Type B pancreatic cell (in vitro differentiated cells): ENCODE results near the gene ATP2B2. TPM values are rescaled to one million over a fixed set of nuclear protein-coding genes. Genes with fewer than 3 reads are reported as not detected.

Source experiments
- DNase-seq: peaks from one replicate; pipeline ENCODE4 v3.0.0; 2021; ENCODE audit warnings: mixed read lengths; ENCODE audit not compliant: unreplicated experiment; ENCODE audit errors: extremely low spot score
- H3K27ac Mint-ChIP-seq: 2 replicates; pipeline ENCODE4 v1.8.0; 2021; ENCODE audit warnings: mild to moderate bottlenecking, mixed read lengths
- H3K27me3 Mint-ChIP-seq: 2 replicates; pipeline ENCODE4 v1.8.0; 2021; ENCODE audit warnings: mixed read lengths
- H3K36me3 Mint-ChIP-seq: 2 replicates; pipeline ENCODE4 v1.8.0; 2021; ENCODE audit warnings: mixed read lengths
- H3K4me1 Mint-ChIP-seq: one replicate; pipeline ENCODE4 v1.8.0; 2021; ENCODE audit warnings: mixed read lengths; ENCODE audit not compliant: unreplicated experiment
- H3K4me3 Mint-ChIP-seq: 2 replicates; pipeline ENCODE4 v1.8.0; 2021; ENCODE audit warnings: mild to moderate bottlenecking, mixed read lengths
- H3K9me3 Mint-ChIP-seq: 2 replicates; pipeline ENCODE4 v1.8.0; 2021; ENCODE audit warnings: mixed read lengths
- total RNA-seq: library from RNA; stranded (reverse); gene quantifications from 2 replicates; pipeline ENCODE4 v1.2.1, GENCODE V29; 2021; ENCODE audit warnings: low replicate concordance
- TF ChIP-seq, protein P1 (sequence below): fragments of 200-600 bp; sonication (generic); conservative IDR thresholded peaks from 2 replicates; pipeline ENCODE4 v1.5.0; 2021; ENCODE audit warnings: antibody characterized with exemption, mild to moderate bottlenecking

Gene ATP2B2
- total RNA-seq, 1 donor from 2014 or later, result 0.31 TPM

DNA sequence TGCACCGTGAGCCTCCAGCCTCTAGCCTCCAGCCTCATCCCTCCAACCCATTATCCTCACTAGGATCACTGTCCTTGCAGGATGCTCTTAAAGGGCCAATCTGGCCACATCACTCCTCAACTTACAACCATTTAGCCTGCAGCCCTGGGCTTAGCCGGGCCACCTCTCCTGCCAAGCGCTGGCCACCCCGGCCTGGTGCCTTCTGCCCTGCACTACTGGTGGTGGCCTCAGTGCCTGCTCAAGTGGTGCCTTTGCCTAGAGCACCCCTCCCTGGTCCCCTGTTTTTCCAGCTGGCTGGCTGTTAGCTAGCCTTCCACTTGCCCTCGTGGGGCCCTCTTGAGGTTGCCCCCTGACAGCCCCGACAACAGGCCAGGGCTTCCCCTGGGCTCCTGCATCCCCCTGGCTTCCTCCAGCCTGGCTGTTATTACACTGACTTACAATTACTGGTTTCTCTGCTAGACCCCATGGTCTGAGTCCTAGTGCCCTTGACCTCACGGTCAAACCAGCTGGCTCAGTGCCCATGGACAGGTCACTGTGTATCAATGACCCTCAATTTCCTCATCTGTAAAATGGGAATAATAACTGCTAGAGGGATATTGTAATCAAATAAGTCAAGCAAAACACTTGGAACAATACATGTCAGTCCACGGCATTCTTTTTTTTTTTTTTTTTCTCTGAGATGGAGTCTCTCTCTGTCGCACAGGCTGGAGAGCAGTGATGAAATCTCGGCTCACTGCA lies 15.5 kb downstream of the ATP2B2 start:
- Mint-ChIP-seq H3K27me3 (peaks cover 34% of the 10 kb centered on the region), H3K9me3 (no peaks in the 10 kb centered on the region), H3K4me1 (no peaks in the 10 kb centered on the region), H3K36me3 (no peaks in the 10 kb centered on the region), H3K27ac (no peak overlapping the region), H3K4me3 (no peak overlapping the region)
- TF ChIP-seq, protein P1, sequence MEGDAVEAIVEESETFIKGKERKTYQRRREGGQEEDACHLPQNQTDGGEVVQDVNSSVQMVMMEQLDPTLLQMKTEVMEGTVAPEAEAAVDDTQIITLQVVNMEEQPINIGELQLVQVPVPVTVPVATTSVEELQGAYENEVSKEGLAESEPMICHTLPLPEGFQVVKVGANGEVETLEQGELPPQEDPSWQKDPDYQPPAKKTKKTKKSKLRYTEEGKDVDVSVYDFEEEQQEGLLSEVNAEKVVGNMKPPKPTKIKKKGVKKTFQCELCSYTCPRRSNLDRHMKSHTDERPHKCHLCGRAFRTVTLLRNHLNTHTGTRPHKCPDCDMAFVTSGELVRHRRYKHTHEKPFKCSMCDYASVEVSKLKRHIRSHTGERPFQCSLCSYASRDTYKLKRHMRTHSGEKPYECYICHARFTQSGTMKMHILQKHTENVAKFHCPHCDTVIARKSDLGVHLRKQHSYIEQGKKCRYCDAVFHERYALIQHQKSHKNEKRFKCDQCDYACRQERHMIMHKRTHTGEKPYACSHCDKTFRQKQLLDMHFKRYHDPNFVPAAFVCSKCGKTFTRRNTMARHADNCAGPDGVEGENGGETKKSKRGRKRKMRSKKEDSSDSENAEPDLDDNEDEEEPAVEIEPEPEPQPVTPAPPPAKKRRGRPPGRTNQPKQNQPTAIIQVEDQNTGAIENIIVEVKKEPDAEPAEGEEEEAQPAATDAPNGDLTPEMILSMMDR, result no peak
- no peak for DNase-seq

DNA sequence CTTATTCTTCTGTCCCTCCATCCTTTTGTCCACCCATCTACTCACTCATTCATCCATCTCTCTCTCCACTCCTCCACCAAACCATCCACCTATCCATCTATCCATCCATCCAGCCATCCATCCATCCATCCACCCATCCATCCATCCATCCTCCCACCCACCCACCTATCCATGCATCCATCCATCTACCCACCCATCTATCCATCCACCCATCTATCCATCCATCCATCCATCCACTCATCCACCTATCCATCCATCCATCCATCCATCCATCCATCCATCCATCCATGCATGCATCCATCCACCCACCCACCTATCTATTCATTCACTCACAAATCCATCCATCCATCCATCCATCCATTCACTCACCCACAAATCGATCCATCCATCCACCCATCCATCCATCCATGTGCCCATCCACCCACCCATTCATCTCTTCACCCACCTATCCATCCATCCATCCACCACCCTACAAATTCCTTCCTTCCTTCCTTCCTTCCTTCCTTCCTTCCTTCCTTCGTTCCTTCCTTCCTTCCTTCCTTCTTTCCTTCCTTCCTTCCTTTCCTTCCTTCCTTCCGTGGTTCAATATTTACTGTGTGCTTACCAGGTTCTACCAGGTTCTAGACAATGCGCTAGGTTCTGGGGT lies 17.3 kb downstream of the ATP2B2 start:
- no peaks in the 10 kb centered on the region for H3K36me3 Mint-ChIP-seq
- H3K9me3 Mint-ChIP-seq, result no peaks in the 10 kb centered on the region
- H3K27ac Mint-ChIP-seq, result no peak overlapping the region
- no peak for DNase-seq
- TF ChIP-seq, protein P1, result no peak
- H3K27me3 Mint-ChIP-seq, result peaks cover 25% of the 10 kb centered on the region
- no peak overlapping the region for H3K4me3 Mint-ChIP-seq
- no peaks in the 10 kb centered on the region for H3K4me1 Mint-ChIP-seq

DNA sequence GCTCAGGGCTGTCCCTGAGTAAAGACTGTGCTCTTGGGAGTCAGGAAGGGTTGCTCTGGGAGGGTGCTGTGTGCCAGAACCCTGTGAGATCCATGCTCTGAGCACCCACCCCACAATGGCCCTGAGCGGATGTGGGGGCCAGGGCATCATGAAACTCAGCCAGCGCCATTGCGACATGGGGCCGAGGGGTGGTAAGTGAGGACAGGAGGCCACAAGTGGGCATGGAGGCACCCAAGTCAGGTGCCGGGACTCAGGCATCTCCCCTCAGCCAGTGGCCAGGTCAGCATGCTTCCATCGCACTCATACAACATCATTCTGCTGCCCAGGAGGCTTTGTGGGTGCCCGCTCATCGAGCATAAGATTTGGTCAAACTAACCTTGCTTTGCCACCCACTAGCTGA lies 19.6 kb downstream of the ATP2B2 start:
- peaks cover 15% of the 10 kb centered on the region for H3K27me3 Mint-ChIP-seq
- TF ChIP-seq, protein P1, result no peak
- DNase-seq, result no peak
- H3K9me3 Mint-ChIP-seq, result no peaks in the 10 kb centered on the region
- H3K36me3 Mint-ChIP-seq, result no peaks in the 10 kb centered on the region
- H3K27ac Mint-ChIP-seq, result no peak overlapping the region
- no peaks in the 10 kb centered on the region for H3K4me1 Mint-ChIP-seq
- no peak overlapping the region for H3K4me3 Mint-ChIP-seq

DNA sequence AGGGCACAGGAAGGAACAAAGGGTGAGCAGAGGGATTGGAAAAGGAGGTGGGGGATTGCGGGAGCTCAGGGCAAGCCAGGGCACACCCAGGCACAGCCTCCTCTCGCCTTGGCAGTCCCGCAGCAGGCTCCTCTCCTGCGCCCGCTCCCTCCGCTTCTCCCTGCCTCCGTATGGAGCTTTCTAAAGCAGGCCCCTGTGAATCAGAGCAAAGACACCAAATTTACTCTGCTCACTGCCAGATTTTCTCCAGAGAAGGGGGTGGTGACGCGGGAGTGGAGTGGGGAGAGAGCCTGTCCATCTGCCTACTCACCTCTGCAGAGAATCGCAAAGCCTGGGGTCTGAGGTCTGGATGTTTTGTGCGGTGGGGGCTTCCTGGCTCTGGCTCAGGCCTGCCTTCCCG lies 20.0 kb downstream of the ATP2B2 start:
- no peaks in the 10 kb centered on the region for H3K9me3 Mint-ChIP-seq
- no peak for DNase-seq
- H3K4me1 Mint-ChIP-seq, result no peaks in the 10 kb centered on the region
- H3K27ac Mint-ChIP-seq, result no peak overlapping the region
- H3K27me3 Mint-ChIP-seq, result peaks cover 17% of the 10 kb centered on the region
- TF ChIP-seq, protein P1, result no peak
- no peak overlapping the region for H3K4me3 Mint-ChIP-seq
- H3K36me3 Mint-ChIP-seq, result no peaks in the 10 kb centered on the region

DNA sequence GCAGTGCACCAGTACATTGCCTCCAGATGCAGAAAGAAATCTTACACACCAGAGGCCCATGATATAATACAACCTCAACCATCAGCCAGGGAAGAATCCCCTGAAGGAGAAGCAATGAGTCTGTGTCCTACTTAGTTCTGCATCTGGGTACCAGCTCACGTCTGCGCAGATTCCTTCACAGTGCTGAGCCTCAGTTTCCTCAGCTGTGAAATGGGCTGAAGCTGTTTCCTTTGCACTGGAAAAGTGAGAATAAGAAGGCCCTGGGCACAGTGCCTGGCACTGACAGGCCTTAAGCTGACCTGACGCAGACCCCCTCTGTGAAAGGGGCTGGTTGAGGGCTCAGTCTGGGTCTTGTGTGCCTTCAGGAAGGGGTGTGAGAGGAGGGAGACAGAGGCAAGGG lies 20.7 kb downstream of the ATP2B2 start:
- Mint-ChIP-seq H3K27me3 (peaks cover 17% of the 10 kb centered on the region), H3K27ac (no peak overlapping the region), H3K9me3 (no peaks in the 10 kb centered on the region), H3K36me3 (no peaks in the 10 kb centered on the region), H3K4me3 (no peak overlapping the region), H3K4me1 (no peaks in the 10 kb centered on the region)
- DNase-seq, result no peak
- TF ChIP-seq, protein P1, result no peak
